ENCODE results near the gene SLC2A3.
"Not testable (repeated sequence)": the region's sequence is repeated elsewhere in the genome, so short reads cannot be mapped to it uniquely, and the experiment has no call there.

The SLC2A3 gene

GRCh38 chr12:7916936-7917335, 19.1 kb downstream of the SLC2A3 start:
- DNase-seq (ENCODE audit: low read depth, low spot score), result no peak

- DNase-seq (ENCODE audit: low read depth, low spot score), result no peak
Observed at GRCh38 chr12:7915661-7916403, 20.2 kb downstream of the SLC2A3 start.

- DNase-seq (ENCODE audit: low read depth, low spot score), result not testable (repeated sequence)
Observed at GRCh38 chr12:7910106-7910505, 25.9 kb downstream of the SLC2A3 start.

- peak; percentile 40 for DNase-seq (ENCODE audit: low read depth, low spot score)
Observed at GRCh38 chr12:7907009-7907408, 29.0 kb downstream of the SLC2A3 start.

- peak; percentile 41 for DNase-seq (ENCODE audit: low read depth, low spot score)
Observed at GRCh38 chr12:7906303-7906702, 29.7 kb downstream of the SLC2A3 start.

GRCh38 chr12:7905600-7906125, 30.3 kb downstream of the SLC2A3 start:
- DNase-seq (ENCODE audit: low read depth, low spot score), result not testable (repeated sequence)

- DNase-seq (ENCODE audit: low read depth, low spot score), result no peak
Observed at GRCh38 chr12:7905071-7905470, 30.9 kb downstream of the SLC2A3 start.

- DNase-seq (ENCODE audit: low read depth, low spot score), result not testable (repeated sequence)
Observed at GRCh38 chr12:7902416-7902815, 33.6 kb downstream of the SLC2A3 start.

GRCh38 chr12:7899755-7900154, 36.2 kb downstream of the SLC2A3 start:
- DNase-seq (ENCODE audit: low read depth, low spot score), result no peak

GRCh38 chr12:7896726-7897125, 39.3 kb downstream of the SLC2A3 start:
- not testable (repeated sequence) for DNase-seq (ENCODE audit: low read depth, low spot score)

GRCh38 chr12:7892186-7892980, 43.6 kb downstream of the SLC2A3 start:
- no peak for DNase-seq (ENCODE audit: low read depth, low spot score)

GRCh38 chr12:7884689-7885088, 51.3 kb downstream of the SLC2A3 start:
- no peak for DNase-seq (ENCODE audit: low read depth, low spot score)

- not testable (repeated sequence) for DNase-seq (ENCODE audit: low read depth, low spot score)
Observed at GRCh38 chr12:7881736-7882120, 54.3 kb downstream of the SLC2A3 start.

GRCh38 chr12:7880952-7881735, 54.8 kb downstream of the SLC2A3 start:
- DNase-seq (ENCODE audit: low read depth, low spot score), result not testable (repeated sequence)

GRCh38 chr12:7879246-7879645, 56.7 kb downstream of the SLC2A3 start:
- no peak for DNase-seq (ENCODE audit: low read depth, low spot score)

GRCh38 chr12:7877420-7877819, 58.6 kb downstream of the SLC2A3 start:
- DNase-seq (ENCODE audit: low read depth, low spot score), result no peak

GRCh38 chr12:7872566-7873319, 63.2 kb downstream of the SLC2A3 start, which contains the start of gene SLC2A14:
Gene SLC2A14, minus strand, starts transcription at chr12:7872915. Its CDS starts 3,035 bp downstream, at chr12:7869880.
- DNase-seq (ENCODE audit: low read depth, low spot score), result peak; percentile 30

- DNase-seq (ENCODE audit: low read depth, low spot score), result no peak
Observed at GRCh38 chr12:7870335-7870734, 65.7 kb downstream of the SLC2A3 start.
